ENCODE measurements around the gene MBNL1.

Gene MBNL1

GRCh38 chr3:152339881-152340505, 71.3 kb downstream of the MBNL1 start:
- no peak for DNase-seq (ENCODE audit: low read depth)
- H3K9ac ChIP-seq (ENCODE audit: low read length), result no peak overlapping the region
- H3K9me3 ChIP-seq (ENCODE audit: control insufficient read depth, low read length), result no peaks in the 10 kb centered on the region
- H3K4me1 ChIP-seq (ENCODE audit: control insufficient read depth, insufficient read depth, low read length), result peaks cover 8% of the 10 kb centered on the region
- no peak overlapping the region for H3K4me3 ChIP-seq (ENCODE audit: low read length)
- peaks cover 42% of the 10 kb centered on the region for H3K36me3 ChIP-seq (ENCODE audit: control insufficient read depth, insufficient read depth, low read length, severe bottlenecking)
- H3K27me3 ChIP-seq (replicated peaks; ENCODE audit: control insufficient read depth, insufficient read depth, low read length), result no peaks in the 10 kb centered on the region

- H3K4me3 ChIP-seq (ENCODE audit: low read length), result no peak overlapping the region
- H3K9me3 ChIP-seq (ENCODE audit: control insufficient read depth, low read length), result no peaks in the 10 kb centered on the region
- no peak for DNase-seq (ENCODE audit: low read depth)
- H3K27me3 ChIP-seq (replicated peaks; ENCODE audit: control insufficient read depth, insufficient read depth, low read length), result no peaks in the 10 kb centered on the region
- H3K36me3 ChIP-seq (ENCODE audit: control insufficient read depth, insufficient read depth, low read length, severe bottlenecking), result peaks cover 42% of the 10 kb centered on the region
- H3K4me1 ChIP-seq (ENCODE audit: control insufficient read depth, insufficient read depth, low read length), result peaks cover 28% of the 10 kb centered on the region
- H3K9ac ChIP-seq (ENCODE audit: low read length), result no peak overlapping the region
Observed at GRCh38 chr3:152345233-152345632, 76.5 kb downstream of the MBNL1 start.

- Histone ChIP-seq H3K4me3 (ENCODE audit: low read length) (no peak overlapping the region), H3K36me3 (ENCODE audit: control insufficient read depth, insufficient read depth, low read length, severe bottlenecking) (peaks cover 35% of the 10 kb centered on the region), H3K27me3 (replicated peaks; ENCODE audit: control insufficient read depth, insufficient read depth, low read length) (no peaks in the 10 kb centered on the region), H3K9me3 (ENCODE audit: control insufficient read depth, low read length) (no peaks in the 10 kb centered on the region), H3K4me1 (ENCODE audit: control insufficient read depth, insufficient read depth, low read length) (peaks cover 31% of the 10 kb centered on the region), H3K9ac (ENCODE audit: low read length) (no peak overlapping the region)
- DNase-seq (ENCODE audit: low read depth), result no peak
Observed at GRCh38 chr3:152346058-152346457, 77.3 kb downstream of the MBNL1 start.

- H3K27me3 ChIP-seq (replicated peaks; ENCODE audit: control insufficient read depth, insufficient read depth, low read length), result no peaks in the 10 kb centered on the region
- no peaks in the 10 kb centered on the region for H3K9me3 ChIP-seq (ENCODE audit: control insufficient read depth, low read length)
- no peak overlapping the region for H3K9ac ChIP-seq (ENCODE audit: low read length)
- H3K4me1 ChIP-seq (ENCODE audit: control insufficient read depth, insufficient read depth, low read length), result peaks cover 35% of the 10 kb centered on the region
- H3K4me3 ChIP-seq (ENCODE audit: low read length), result no peak overlapping the region
- H3K36me3 ChIP-seq (ENCODE audit: control insufficient read depth, insufficient read depth, low read length, severe bottlenecking), result peaks cover 33% of the 10 kb centered on the region
- no peak for DNase-seq (ENCODE audit: low read depth)
Observed at GRCh38 chr3:152346740-152347139, 78.0 kb downstream of the MBNL1 start.

GRCh38 chr3:152348436-152349177, 79.9 kb downstream of the MBNL1 start:
- peaks cover 18% of the 10 kb centered on the region for H3K36me3 ChIP-seq (ENCODE audit: control insufficient read depth, insufficient read depth, low read length, severe bottlenecking)
- peak; percentile 44 for DNase-seq (ENCODE audit: low read depth)
- peaks cover 33% of the 10 kb centered on the region for H3K4me1 ChIP-seq (ENCODE audit: control insufficient read depth, insufficient read depth, low read length)
- no peak overlapping the region for H3K4me3 ChIP-seq (ENCODE audit: low read length)
- no peaks in the 10 kb centered on the region for H3K9me3 ChIP-seq (ENCODE audit: control insufficient read depth, low read length)
- H3K9ac ChIP-seq (ENCODE audit: low read length), result no peak overlapping the region
- no peaks in the 10 kb centered on the region for H3K27me3 ChIP-seq (replicated peaks; ENCODE audit: control insufficient read depth, insufficient read depth, low read length)

- no peak for DNase-seq (ENCODE audit: low read depth)
- H3K9ac ChIP-seq (ENCODE audit: low read length), result no peak overlapping the region
Observed at GRCh38 chr3:152349392-152349791, 80.7 kb downstream of the MBNL1 start.

GRCh38 chr3:152350139-152350538, 81.4 kb downstream of the MBNL1 start:
- H3K4me3 ChIP-seq (ENCODE audit: low read length), result no peak overlapping the region
- no peak for DNase-seq (ENCODE audit: low read depth)
- no peaks in the 10 kb centered on the region for H3K9me3 ChIP-seq (ENCODE audit: control insufficient read depth, low read length)
- H3K27me3 ChIP-seq (replicated peaks; ENCODE audit: control insufficient read depth, insufficient read depth, low read length), result no peaks in the 10 kb centered on the region
- peaks cover 34% of the 10 kb centered on the region for H3K4me1 ChIP-seq (ENCODE audit: control insufficient read depth, insufficient read depth, low read length)
- H3K36me3 ChIP-seq (ENCODE audit: control insufficient read depth, insufficient read depth, low read length, severe bottlenecking), result peaks cover 8% of the 10 kb centered on the region
- H3K9ac ChIP-seq (ENCODE audit: low read length), result no peak overlapping the region

More at GRCh38 chr3:152349392-152349791, 80.7 kb downstream of the MBNL1 start:
- Histone ChIP-seq H3K9me3 (ENCODE audit: control insufficient read depth, low read length) (no peaks in the 10 kb centered on the region), H3K4me1 (ENCODE audit: control insufficient read depth, insufficient read depth, low read length) (peaks cover 33% of the 10 kb centered on the region), H3K27me3 (replicated peaks; ENCODE audit: control insufficient read depth, insufficient read depth, low read length) (no peaks in the 10 kb centered on the region), H3K36me3 (ENCODE audit: control insufficient read depth, insufficient read depth, low read length, severe bottlenecking) (peaks cover 16% of the 10 kb centered on the region), H3K4me3 (ENCODE audit: low read length) (no peak overlapping the region)

- Histone ChIP-seq H3K4me1 (ENCODE audit: control insufficient read depth, insufficient read depth, low read length) (peaks cover 37% of the 10 kb centered on the region), H3K36me3 (ENCODE audit: control insufficient read depth, insufficient read depth, low read length, severe bottlenecking) (peaks cover 4% of the 10 kb centered on the region), H3K27me3 (replicated peaks; ENCODE audit: control insufficient read depth, insufficient read depth, low read length) (no peaks in the 10 kb centered on the region), H3K4me3 (ENCODE audit: low read length) (no peak overlapping the region), H3K9me3 (ENCODE audit: control insufficient read depth, low read length) (no peaks in the 10 kb centered on the region), H3K9ac (ENCODE audit: low read length) (no peak overlapping the region)
- DNase-seq (ENCODE audit: low read depth), result no peak
Observed at GRCh38 chr3:152350776-152351175, 82.0 kb downstream of the MBNL1 start.

GRCh38 chr3:152352554-152352953, 83.8 kb downstream of the MBNL1 start:
- peaks cover under 1% of the 10 kb centered on the region for H3K36me3 ChIP-seq (ENCODE audit: control insufficient read depth, insufficient read depth, low read length, severe bottlenecking)
- no peak overlapping the region for H3K9ac ChIP-seq (ENCODE audit: low read length)
- peaks cover 44% of the 10 kb centered on the region for H3K4me1 ChIP-seq (ENCODE audit: control insufficient read depth, insufficient read depth, low read length)
- no peaks in the 10 kb centered on the region for H3K9me3 ChIP-seq (ENCODE audit: control insufficient read depth, low read length)
- H3K4me3 ChIP-seq (ENCODE audit: low read length), result no peak overlapping the region
- DNase-seq (ENCODE audit: low read depth), result no peak
- no peaks in the 10 kb centered on the region for H3K27me3 ChIP-seq (replicated peaks; ENCODE audit: control insufficient read depth, insufficient read depth, low read length)

GRCh38 chr3:152353578-152353977, 84.8 kb downstream of the MBNL1 start:
- no peaks in the 10 kb centered on the region for H3K9me3 ChIP-seq (ENCODE audit: control insufficient read depth, low read length)
- H3K36me3 ChIP-seq (ENCODE audit: control insufficient read depth, insufficient read depth, low read length, severe bottlenecking), result no peaks in the 10 kb centered on the region
- DNase-seq (ENCODE audit: low read depth), result no peak
- peaks cover 38% of the 10 kb centered on the region for H3K4me1 ChIP-seq (ENCODE audit: control insufficient read depth, insufficient read depth, low read length)
- H3K4me3 ChIP-seq (ENCODE audit: low read length), result no peak overlapping the region
- no peak overlapping the region for H3K9ac ChIP-seq (ENCODE audit: low read length)
- no peaks in the 10 kb centered on the region for H3K27me3 ChIP-seq (replicated peaks; ENCODE audit: control insufficient read depth, insufficient read depth, low read length)

GRCh38 chr3:152355744-152356665, 87.3 kb downstream of the MBNL1 start:
- DNase-seq (ENCODE audit: low read depth), result peak; percentile 52
- Histone ChIP-seq H3K9me3 (ENCODE audit: control insufficient read depth, low read length) (no peaks in the 10 kb centered on the region), H3K4me3 (ENCODE audit: low read length) (peak overlapping the region; percentile 57), H3K27me3 (replicated peaks; ENCODE audit: control insufficient read depth, insufficient read depth, low read length) (no peaks in the 10 kb centered on the region), H3K36me3 (ENCODE audit: control insufficient read depth, insufficient read depth, low read length, severe bottlenecking) (no peaks in the 10 kb centered on the region), H3K4me1 (ENCODE audit: control insufficient read depth, insufficient read depth, low read length) (peaks cover 37% of the 10 kb centered on the region), H3K9ac (ENCODE audit: low read length) (peak overlapping the region; percentile 62)

Data from adipocyte (in vitro differentiated cells).